HepG2 (cell line): Measurements from ENCODE around the gene SAMD8. TPM values are rescaled to one million over a fixed set of nuclear protein-coding genes. Genes with fewer than 3 reads are reported as not detected.
A peak's percentile ranks its signal among the peaks of the same experiment; 100 is the strongest.

Experiments used
- ARID5B ChIP-seq: IDR thresholded peaks from 2 replicates; pipeline ENCODE4 v1.4.0; 2020; ENCODE audit warnings: mild to moderate bottlenecking, missing genetic modification reagents
- FUBP1 ChIP-seq: sonication (generic); formaldehyde crosslinking; IDR thresholded peaks from 2 replicates; pipeline ENCODE4 v1.5.1; 2020; ENCODE audit warnings: missing genetic modification reagents, mild to moderate bottlenecking, borderline replicate concordance
- HNF1A ChIP-seq, 2 experiments: sonication (generic) in 1 of 2; formaldehyde crosslinking in 1 of 2; IDR thresholded peaks; 2 replicates each; pipeline versions ENCODE4 v1.4.0 to v1.6.1; 2016 to 2020; ENCODE audit warnings: borderline replicate concordance in 1 of 2, low read depth in 1 of 2, mild to moderate bottlenecking in 1 of 2, missing genetic modification reagents in 1 of 2
- KLF16 ChIP-seq, 2 experiments: sonication (generic) in 1 of 2; formaldehyde crosslinking in 1 of 2; IDR thresholded peaks; 2 replicates each; pipeline versions ENCODE4 v1.6.1 to v1.8.0; 2016 to 2023; ENCODE audit warnings: missing genetic modification reagents in 2 of 2, missing compliant biosample characterization in 1 of 2
- MEIS1 ChIP-seq: sonication (generic); formaldehyde crosslinking; IDR thresholded peaks from 2 replicates; pipeline ENCODE4 v1.9.0; 2021; ENCODE audit warnings: mild to moderate bottlenecking, missing genetic modification reagents, moderate library complexity, borderline replicate concordance
- PRDM4 ChIP-seq: sonication (generic); formaldehyde crosslinking; IDR thresholded peaks from 2 replicates; pipeline ENCODE4 v1.9.0; 2021; ENCODE audit warnings: missing genetic modification reagents, borderline replicate concordance
- SALL1 ChIP-seq: sonication (generic); formaldehyde crosslinking; IDR thresholded peaks from 2 replicates; pipeline ENCODE4 v1.8.0; 2022; ENCODE audit warnings: mild to moderate bottlenecking, missing genetic modification reagents
- SOX6 ChIP-seq, 2 experiments: fragments of 450-650 bp in 1 of 2; sonication (generic) in 1 of 2; formaldehyde crosslinking in 1 of 2; IDR thresholded peaks; 2 replicates each; pipeline versions ENCODE4 v1.4.0 to v1.6.1; 2017 to 2020; ENCODE audit warnings: antibody characterized with exemption in 1 of 2, mild to moderate bottlenecking in 1 of 2, missing genetic modification reagents in 1 of 2
- ZNF770 ChIP-seq: sonication (generic); formaldehyde crosslinking; IDR thresholded peaks from 2 replicates; pipeline ENCODE4 v1.5.0; 2020; ENCODE audit warnings: mild to moderate bottlenecking, missing genetic modification reagents
- ZSCAN22 ChIP-seq: sonication (generic); formaldehyde crosslinking; IDR thresholded peaks from 2 replicates; pipeline ENCODE4 v1.4.0; 2020; ENCODE audit warnings: mild to moderate bottlenecking, missing genetic modification reagents
- polyA plus RNA-seq, 8 experiments: library from polyadenylated mRNA; depleted of rRNA in 3 of 8; stranded (reverse) in 7 of 8; unstranded in 1 of 8; fragments of >200 nt; fragmentation: Illumina TruSeq in 4 of 8; extraction: Trizol in 4 of 8; gene quantifications; 2 replicates each; pipeline versions ENCODE4 v1.2.1 to v1.2.3, GENCODE V29; 2011 to 2016; ENCODE audit warnings: low read depth in 4 of 8, missing spikeins in 1 of 8, mixed read lengths in 1 of 8; ENCODE audit not compliant: insufficient read depth in 1 of 8
- total RNA-seq, 5 experiments: library from RNA; depleted of rRNA; stranded (reverse); fragments of >200 nt; fragmentation: Illumina TruSeq; extraction: Trizol; gene quantifications; 2 replicates each; pipeline ENCODE4 v1.2.3, GENCODE V29; 2016; ENCODE audit warnings: low read depth in 1 of 5

The SAMD8 gene
- total and polyA plus RNA-seq, 2 of the 13 experiments (the other 11 are each of a cell fraction or from before 2014, with no cell fraction given): 10.4 to 13.2 TPM

GRCh38 chr10:75165684-75166622 lies 54.5 kb downstream of the SAMD8 start (continued):
- TF ChIP-seq HNF1A (IDR thresholded peaks at IDR 0.05; ENCODE audit: low read depth) (no peak), HNF1A (CRISPR knock-in tag; IDR thresholded peaks at IDR 0.05; ENCODE audit: borderline replicate concordance) (peak; percentile 37; the same call in 1 of the 2 replicates), MEIS1 (CRISPR knock-in tag) (no peak), FUBP1 (CRISPR knock-in tag) (no peak), PRDM4 (no peak), ZNF770 (CRISPR knock-in tag) (peak; percentile 98), ZSCAN22 (CRISPR knock-in tag) (no peak), ARID5B (peak; percentile 45; the same call in 1 of the 2 replicates), SOX6 (IDR thresholded peaks at IDR 0.05) (no peak), SOX6 (CRISPR knock-in tag; IDR thresholded peaks at IDR 0.05) (0 out of 2 replicates have a peak, but pooled peaks have one; percentile 26), SALL1 (0 out of 2 replicates have a peak, but pooled peaks have one; percentile 12), KLF16 (CRISPR knock-in tag; IDR thresholded peaks at IDR 0.05) (0 out of 4 replicates have a peak, but pooled peaks of 1 of the 2 experiments have one; percentile 28)
